ENCODE results near the gene ARID1B.

GRCh38 chr6:156748504-156748903 lies 28.7 kb upstream of the ARID1B start:
- TF ChIP-seq CTCF (IDR thresholded peaks at IDR 0.05 in 2 of 3, conservative IDR thresholded peaks at IDR 0.05 in 1 of 3; ENCODE audit: control insufficient read depth in 2 of 3, extremely low read depth in 1 of 3, insufficient read depth in 1 of 3, low read depth in 3 of 3, low read length in 3 of 3) = no peak
- no peak for TF ChIP-seq ZBTB40 (IDR thresholded peaks at IDR 0.05; ENCODE audit: borderline replicate concordance)
- TF ChIP-seq ELK1 (IDR thresholded peaks at IDR 0.05; ENCODE audit: low read depth, low read length) = no peak
- TF ChIP-seq RCOR1 (conservative IDR thresholded peaks at IDR 0.05; ENCODE audit: low read depth, low read length) = no peak
- no peak for TF ChIP-seq CHD2 (IDR thresholded peaks at IDR 0.05; ENCODE audit: borderline replicate concordance, low read depth, low read length)
- no peak for TF ChIP-seq YY1 (IDR thresholded peaks at IDR 0.05; ENCODE audit: low read depth, low read length)
- TF ChIP-seq EZH2 (IDR thresholded peaks at IDR 0.05; ENCODE audit: borderline replicate concordance, control insufficient read depth, low read depth, low read length) = no peak
- TF ChIP-seq SKIL (IDR thresholded peaks at IDR 0.05; ENCODE audit: low read depth, poor library complexity, severe bottlenecking) = no peak
- TF ChIP-seq MEF2A (IDR thresholded peaks at IDR 0.05; ENCODE audit: insufficient read depth, low read depth, low read length) = no peak
- no peak for TF ChIP-seq E4F1 (IDR thresholded peaks at IDR 0.05; ENCODE audit: borderline replicate concordance, partially characterized antibody)
- no peak for TF ChIP-seq POLR2AphosphoS5 (IDR thresholded peaks at IDR 0.05; ENCODE audit: low read length)
- TF ChIP-seq JUNB (IDR thresholded peaks at IDR 0.05) = no peak
- no peak for TF ChIP-seq GABPA (IDR thresholded peaks at IDR 0.05; ENCODE audit: low read depth)
- TF ChIP-seq NR2F1 (conservative IDR thresholded peaks at IDR 0.05) = no peak

Data from GM12878 (cell line).